Endothelial cell of umbilical vein (primary cell): ENCODE measurements around the gene PARD3B. TPM values are rescaled to one million over a fixed set of nuclear protein-coding genes. Genes with fewer than 3 reads are reported as not detected.

Experiments used
- BruUV-seq: library from RNA; stranded (reverse); fragments of 400-500 nt; replicated peaks from 2 replicates; lab custom pipeline; 2021; lab: Mats Ljungman, UMichigan
- CTCF ChIA-PET: fragments of 300-600, 350-600 bp; sonication (Branson Sonifier 250); formaldehyde crosslinking; loops from one replicate; lab custom pipeline; 2021; ENCODE audit warnings: antibody characterized with exemption, inconsistent platforms; lab: Charles Lee
- POLR2A ChIA-PET: fragments of 300-600, 350-600 bp; sonication (Branson Sonifier 250); formaldehyde crosslinking; loops from one replicate; lab custom pipeline; 2021; ENCODE audit warnings: antibody characterized with exemption, inconsistent platforms; lab: Charles Lee
- DNase-seq: peaks from one replicate; pipeline ENCODE4 v3.0.0-alpha.2; 2011; ENCODE audit warnings: low read depth, low spot score
- FAIRE-seq: peaks from 2 replicates; lab custom pipeline; 2011; peaks lifted over from hg19 to GRCh38; lab: Jason Lieb, UNC
- H2AFZ ChIP-seq: 2 replicates; pipeline ENCODE4 v1.6.0; 2012; ENCODE audit warnings: low read depth, low read length, control low read depth, inconsistent platforms
- H3K27ac ChIP-seq: 2 replicates; pipeline ENCODE4 v1.5.1; 2011; ENCODE audit warnings: low read depth, mild to moderate bottlenecking, control low read depth, low read length, moderate library complexity; ENCODE audit not compliant: insufficient read depth
- H3K27me3 ChIP-seq, 2 experiments: 2 replicates each; pipeline versions ENCODE4 v1.6.0 to v1.6.1; 2011; ENCODE audit warnings: low read length in 2 of 2, mixed read lengths in 1 of 2; ENCODE audit not compliant: control insufficient read depth in 2 of 2, insufficient read depth in 2 of 2
- H3K36me3 ChIP-seq, 2 experiments: 2 replicates in 1 of 2; 3 replicates in 1 of 2; pipeline ENCODE4 v1.5.1; 2011; ENCODE audit warnings: low read length in 2 of 2, mild to moderate bottlenecking in 1 of 2, moderate library complexity in 1 of 2; ENCODE audit not compliant: control insufficient read depth in 2 of 2, insufficient read depth in 2 of 2; ENCODE audit errors: extremely low read depth in 1 of 2
- H3K4me1 ChIP-seq: 3 replicates; pipeline ENCODE4 v1.5.1; 2011; ENCODE audit warnings: mild to moderate bottlenecking, low read length; ENCODE audit not compliant: control insufficient read depth, insufficient read depth; ENCODE audit errors: extremely low read depth
- H3K4me2 ChIP-seq: 2 replicates; pipeline ENCODE4 v1.6.1; 2011; ENCODE audit warnings: low read length, control low read depth, mixed read lengths; ENCODE audit not compliant: insufficient read depth
- H3K4me3 ChIP-seq, 3 experiments: fragments of 200-600 bp in 1 of 3; sonication (generic), shearing (Covaris generic) in 1 of 3; replicated peaks in 1 of 3; 2 replicates each; pipeline ENCODE4 v1.5.1; 2011 to 2016; ENCODE audit warnings: control low read depth in 3 of 3, low read length in 3 of 3, mild to moderate bottlenecking in 2 of 3, inconsistent platforms in 1 of 3, low read depth in 1 of 3, moderate library complexity in 1 of 3; ENCODE audit not compliant: insufficient read depth in 1 of 3
- H3K79me2 ChIP-seq: 2 replicates; pipeline ENCODE4 v1.6.0; 2012; ENCODE audit warnings: low read length, inconsistent platforms; ENCODE audit not compliant: control insufficient read depth, insufficient read depth
- H3K9ac ChIP-seq: replicated peaks from 2 replicates; pipeline ENCODE3; 2011; ENCODE audit warnings: low read length, control low read depth; ENCODE audit not compliant: insufficient read depth; ENCODE audit errors: extremely low read depth
- H3K9me1 ChIP-seq: replicated peaks from 3 replicates; pipeline ENCODE4 v1.6.0; 2011; ENCODE audit warnings: mild to moderate bottlenecking, low read length; ENCODE audit not compliant: control insufficient read depth, insufficient read depth; ENCODE audit errors: extremely low read depth
- H3K9me3 ChIP-seq: replicated peaks from 2 replicates; pipeline ENCODE4 v1.5.1; 2012; ENCODE audit warnings: low read length, inconsistent platforms; ENCODE audit not compliant: control insufficient read depth, insufficient read depth
- H4K20me1 ChIP-seq: replicated peaks from 2 replicates; pipeline ENCODE3; 2011; ENCODE audit warnings: mild to moderate bottlenecking, low read length; ENCODE audit not compliant: control insufficient read depth, insufficient read depth; ENCODE audit errors: extremely low read depth
- EZH2 ChIP-seq: IDR thresholded peaks from 2 replicates; pipeline ENCODE4 v1.6.1; 2012; ENCODE audit warnings: borderline replicate concordance, low read depth, mild to moderate bottlenecking, moderate library complexity, low read length, inconsistent platforms; ENCODE audit not compliant: severe bottlenecking
- FOS ChIP-seq: IDR thresholded peaks from 2 replicates; pipeline ENCODE4 v1.6.1; 2011; ENCODE audit warnings: mild to moderate bottlenecking, low read length, moderate library complexity, borderline replicate concordance; ENCODE audit not compliant: insufficient read depth
- GATA2 ChIP-seq: IDR thresholded peaks from 2 replicates; pipeline ENCODE4 v1.7.0; 2011; ENCODE audit warnings: low read depth, mild to moderate bottlenecking, moderate library complexity, mixed read lengths, low read length; ENCODE audit not compliant: insufficient read length, insufficient read depth
- JUN ChIP-seq: IDR thresholded peaks from 2 replicates; pipeline ENCODE4 v1.6.1; 2011; ENCODE audit warnings: borderline replicate concordance, low read depth; ENCODE audit not compliant: insufficient read length, insufficient read depth
- MAX ChIP-seq: IDR thresholded peaks from 2 replicates; pipeline ENCODE4 v1.6.1; 2011; ENCODE audit not compliant: insufficient read depth, insufficient read length
- MYC ChIP-seq: IDR thresholded peaks from one replicate; pipeline ENCODE4 v1.6.1; 2011; ENCODE audit warnings: mild to moderate bottlenecking, low read depth, low read length
- POLR2A ChIP-seq: IDR thresholded peaks from 2 replicates; pipeline ENCODE4 v1.6.1; 2012; ENCODE audit warnings: low read depth, mild to moderate bottlenecking, control low read depth, low read length
- POLR2AphosphoS5 ChIP-seq: IDR thresholded peaks from 2 replicates; pipeline ENCODE4 v1.6.1; 2012; ENCODE audit warnings: low read depth, mild to moderate bottlenecking, control low read depth, low read length, moderate library complexity; ENCODE audit not compliant: insufficient read depth
- dilution Hi-C: fragments of 300-500 bp; cut with MboI; formaldehyde crosslinking; loops from one replicate; pipeline ENCODE4 v1.15.0; 2019; ENCODE audit warnings: low sequenced_read_pairs; ENCODE audit not compliant: extremely low pct_ligation_motif_present
- intact Hi-C: fragments of 100-400 bp; cut with micrococcal nuclease; formaldehyde crosslinking; loops from one replicate; pipeline ENCODE4 v1.10.0; 2022
- polyA plus RNA-seq, 4 experiments: library from polyadenylated mRNA; depleted of rRNA in 3 of 4; stranded (reverse) in 3 of 4; unstranded in 1 of 4; fragments of >200 nt; gene quantifications; 2 replicates each; pipeline versions ENCODE4 v1.2.1 to v1.2.3, GENCODE V29; 2011 to 2012; ENCODE audit warnings: missing spikeins in 1 of 4
- total RNA-seq: library from RNA; stranded (reverse); gene quantifications from 2 replicates; pipeline ENCODE4 v1.2.3, GENCODE V29; 2021
- TF ChIP-seq, protein P1 (sequence below), 2 donors: IDR thresholded peaks; 1 replicate in 1 of 2; 2 replicates in 1 of 2; pipeline ENCODE4 v1.5.1; 2011; ENCODE audit warnings: low read length in 2 of 2, mild to moderate bottlenecking in 2 of 2, moderate library complexity in 2 of 2, control low read depth in 1 of 2, inconsistent platforms in 1 of 2, low read depth in 1 of 2; ENCODE audit not compliant: insufficient read depth in 1 of 2; ENCODE audit errors: extremely low read depth in 1 of 2

Gene PARD3B
- total and polyA plus RNA-seq, 2 donors (not counting 3 experiments of a cell fraction or from before 2014, with no cell fraction given), result 2.2 to 30.9 TPM

- H3K9ac ChIP-seq, result no peak overlapping the region
- intact Hi-C loops, result no loop called here
- dilution Hi-C loops, result no loop called here
- H3K27me3 ChIP-seq, result no peaks in the 10 kb centered on the region
- no peak for FAIRE-seq
- ChIA-PET POLR2A (no interaction called here), CTCF (no interaction called here)
- peaks cover 1% of the 10 kb centered on the region for H3K4me1 ChIP-seq
- no peaks in the 10 kb centered on the region for H3K9me1 ChIP-seq
- H3K36me3 ChIP-seq, result no peaks in the 10 kb centered on the region
- TF ChIP-seq EZH2, result no peak
- TF ChIP-seq MYC, result no peak
- TF ChIP-seq POLR2A, result no peak
- TF ChIP-seq JUN, result no peak
- no peak for TF ChIP-seq POLR2AphosphoS5
- no peak for TF ChIP-seq FOS
- TF ChIP-seq, protein P1, sequence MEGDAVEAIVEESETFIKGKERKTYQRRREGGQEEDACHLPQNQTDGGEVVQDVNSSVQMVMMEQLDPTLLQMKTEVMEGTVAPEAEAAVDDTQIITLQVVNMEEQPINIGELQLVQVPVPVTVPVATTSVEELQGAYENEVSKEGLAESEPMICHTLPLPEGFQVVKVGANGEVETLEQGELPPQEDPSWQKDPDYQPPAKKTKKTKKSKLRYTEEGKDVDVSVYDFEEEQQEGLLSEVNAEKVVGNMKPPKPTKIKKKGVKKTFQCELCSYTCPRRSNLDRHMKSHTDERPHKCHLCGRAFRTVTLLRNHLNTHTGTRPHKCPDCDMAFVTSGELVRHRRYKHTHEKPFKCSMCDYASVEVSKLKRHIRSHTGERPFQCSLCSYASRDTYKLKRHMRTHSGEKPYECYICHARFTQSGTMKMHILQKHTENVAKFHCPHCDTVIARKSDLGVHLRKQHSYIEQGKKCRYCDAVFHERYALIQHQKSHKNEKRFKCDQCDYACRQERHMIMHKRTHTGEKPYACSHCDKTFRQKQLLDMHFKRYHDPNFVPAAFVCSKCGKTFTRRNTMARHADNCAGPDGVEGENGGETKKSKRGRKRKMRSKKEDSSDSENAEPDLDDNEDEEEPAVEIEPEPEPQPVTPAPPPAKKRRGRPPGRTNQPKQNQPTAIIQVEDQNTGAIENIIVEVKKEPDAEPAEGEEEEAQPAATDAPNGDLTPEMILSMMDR (IDR thresholded peaks at IDR 0.05; ENCODE audit: extremely low read depth in 1 of 2, insufficient read depth in 1 of 2, low read depth in 1 of 2, low read length in 2 of 2), result no peak
- no peak for TF ChIP-seq MAX
- no peak for TF ChIP-seq GATA2
- no peak for DNase-seq
- H3K9me3 ChIP-seq, result no peaks in the 10 kb centered on the region
- H3K4me3 ChIP-seq, result no peak overlapping the region
- no peaks in the 10 kb centered on the region for H4K20me1 ChIP-seq
- H2AFZ ChIP-seq, result no peak overlapping the region
- H3K4me2 ChIP-seq, result no peak overlapping the region
- H3K27ac ChIP-seq, result no peak overlapping the region
- no peaks in the 10 kb centered on the region for H3K79me2 ChIP-seq
- BruUV-seq, result no TSS peak
Observed at GRCh38 chr2:205441524-205441923, 896.2 kb downstream of the PARD3B start.
